HEK293 (cell line): ENCODE measurements around the gene PSAP.

Source experiments
- CTCF ChIA-PET: fragments of 350-600 bp; formaldehyde crosslinking; extraction: SDS; loops from one replicate; lab custom pipeline; 2021; ENCODE audit warnings: antibody characterized with exemption; lab: Yijun Ruan, JAX
- POLR2A ChIA-PET: fragments of 300-600 bp; formaldehyde crosslinking; extraction: SDS; loops from one replicate; lab custom pipeline; 2020; ENCODE audit warnings: antibody characterized with exemption, inconsistent platforms; lab: Yijun Ruan, JAX
- H3K27ac ChIP-seq: fragments of 200-500 bp; sonication (Bioruptor generic); 2 replicates; pipeline ENCODE4 v1.5.1; 2014; ENCODE audit warnings: low read depth, low read length, control low read depth, inconsistent platforms; ENCODE audit errors: extremely low read depth
- H3K36me3 ChIP-seq, 2 experiments: fragments of 200-500 bp in 1 of 2; sonication (Bioruptor generic) in 1 of 2; 1 replicate in 1 of 2; 2 replicates in 1 of 2; pipeline ENCODE4 v1.5.1; 2014 to 2017; ENCODE audit warnings: inconsistent platforms in 2 of 2, low read length in 2 of 2; ENCODE audit not compliant: control insufficient read depth in 2 of 2, insufficient read depth in 1 of 2
- H3K4me1 ChIP-seq: fragments of 200-500 bp; sonication (Bioruptor generic); 2 replicates; pipeline ENCODE4 v1.5.1; 2014; ENCODE audit warnings: mild to moderate bottlenecking, low read length, inconsistent platforms; ENCODE audit not compliant: control insufficient read depth, insufficient read depth
- H3K4me3 ChIP-seq: 2 replicates; pipeline ENCODE4 v1.5.1; 2011; ENCODE audit warnings: low read depth, mild to moderate bottlenecking, control low read depth, low read length, moderate library complexity
- H3K9me3 ChIP-seq: fragments of 200-500 bp; sonication (Bioruptor generic); 2 replicates; pipeline ENCODE4 v1.5.1; 2014; ENCODE audit warnings: low read depth, low read length, inconsistent platforms; ENCODE audit not compliant: control insufficient read depth, insufficient read depth
- ATF2 ChIP-seq: fragments of 450-650 bp; formaldehyde crosslinking; IDR thresholded peaks from 2 replicates; pipeline ENCODE4 v1.5.1; 2016; ENCODE audit warnings: missing biosample characterization, missing genetic modification characterization, low read depth
- HIC1 ChIP-seq: fragments of 450-650 bp; formaldehyde crosslinking; IDR thresholded peaks from 2 replicates; pipeline ENCODE4 v1.5.1; 2016; ENCODE audit warnings: missing biosample characterization, missing genetic modification characterization
- HOXA7 ChIP-seq: sonication (generic); formaldehyde crosslinking; IDR thresholded peaks from 2 replicates; pipeline ENCODE4 v1.8.1; 2022; ENCODE audit warnings: missing genetic modification reagents, borderline replicate concordance
- MZF1 ChIP-seq: fragments of 450-650 bp; formaldehyde crosslinking; IDR thresholded peaks from 2 replicates; pipeline ENCODE4 v1.5.1; 2017; ENCODE audit warnings: missing biosample characterization, missing genetic modification characterization, borderline replicate concordance
- PATZ1 ChIP-seq: fragments of 450-650 bp; formaldehyde crosslinking; IDR thresholded peaks from 2 replicates; pipeline ENCODE4 v1.5.1; 2016; ENCODE audit warnings: missing biosample characterization, missing genetic modification characterization
- SALL2 ChIP-seq: fragments of 450-650 bp; formaldehyde crosslinking; IDR thresholded peaks from 2 replicates; pipeline ENCODE4 v1.5.0; 2017; ENCODE audit warnings: missing biosample characterization, mild to moderate bottlenecking, missing genetic modification characterization, borderline replicate concordance
- WT1 ChIP-seq: fragments of 450-650 bp; formaldehyde crosslinking; IDR thresholded peaks from 2 replicates; pipeline ENCODE4 v1.5.1; 2016; ENCODE audit warnings: missing biosample characterization, missing genetic modification characterization
- ZBTB17 ChIP-seq: fragments of 450-650 bp; formaldehyde crosslinking; IDR thresholded peaks from 2 replicates; pipeline ENCODE4 v1.5.1; 2016; ENCODE audit warnings: missing biosample characterization, missing genetic modification characterization
- ZBTB6 ChIP-seq: fragments of 450-650 bp; formaldehyde crosslinking; IDR thresholded peaks from 2 replicates; pipeline ENCODE4 v1.5.1; 2017; ENCODE audit warnings: missing biosample characterization, missing genetic modification characterization
- ZFHX2 ChIP-seq: fragments of 450-650 bp; formaldehyde crosslinking; conservative IDR thresholded peaks from 2 replicates; pipeline ENCODE4 v1.5.1; 2016; ENCODE audit warnings: missing biosample characterization, missing genetic modification characterization
- ZNF132 ChIP-seq: fragments of 450-650 bp; formaldehyde crosslinking; IDR thresholded peaks from 2 replicates; pipeline ENCODE4 v1.5.1; 2017; ENCODE audit warnings: missing biosample characterization, missing genetic modification characterization, borderline replicate concordance
- ZNF133 ChIP-seq: fragments of 450-650 bp; formaldehyde crosslinking; IDR thresholded peaks from 2 replicates; pipeline ENCODE4 v1.5.1; 2016; ENCODE audit warnings: missing biosample characterization, missing genetic modification characterization
- ZNF211 ChIP-seq: fragments of 450-650 bp; formaldehyde crosslinking; IDR thresholded peaks from 2 replicates; pipeline ENCODE4 v1.5.1; 2016; ENCODE audit warnings: low read depth, missing biosample characterization, missing genetic modification characterization
- ZNF362 ChIP-seq: fragments of 450-650 bp; formaldehyde crosslinking; IDR thresholded peaks from 2 replicates; pipeline ENCODE4 v1.5.1; 2016; ENCODE audit warnings: missing biosample characterization, missing genetic modification characterization
- ZNF433 ChIP-seq: fragments of 450-650 bp; formaldehyde crosslinking; IDR thresholded peaks from 2 replicates; pipeline ENCODE4 v1.5.1; 2016; ENCODE audit warnings: missing biosample characterization, missing genetic modification characterization, low read depth
- ZNF558 ChIP-seq: fragments of 450-650 bp; formaldehyde crosslinking; IDR thresholded peaks from 2 replicates; pipeline ENCODE4 v1.5.1; 2016; ENCODE audit warnings: missing biosample characterization, missing genetic modification characterization
- ZNF600 ChIP-seq: fragments of 450-650 bp; formaldehyde crosslinking; IDR thresholded peaks from 2 replicates; pipeline ENCODE4 v1.5.1; 2016; ENCODE audit warnings: missing biosample characterization, missing genetic modification characterization
- ZNF660 ChIP-seq: fragments of 450-650 bp; IDR thresholded peaks from 2 replicates; pipeline ENCODE4 v1.5.1; 2018; ENCODE audit warnings: missing biosample characterization, mild to moderate bottlenecking, missing genetic modification characterization
- ZNF704 ChIP-seq: fragments of 450-650 bp; formaldehyde crosslinking; IDR thresholded peaks from 2 replicates; pipeline ENCODE4 v1.5.1; 2016; ENCODE audit warnings: missing biosample characterization, missing genetic modification characterization
- ZNF707 ChIP-seq: fragments of 450-650 bp; formaldehyde crosslinking; IDR thresholded peaks from 2 replicates; pipeline ENCODE4 v1.5.1; 2016; ENCODE audit warnings: missing biosample characterization, missing genetic modification characterization
- ZNF747 ChIP-seq: fragments of 450-650 bp; formaldehyde crosslinking; IDR thresholded peaks from 2 replicates; pipeline ENCODE4 v1.5.1; 2016; ENCODE audit warnings: missing biosample characterization, missing genetic modification characterization
- ZNF776 ChIP-seq: fragments of 450-650 bp; formaldehyde crosslinking; IDR thresholded peaks from 2 replicates; pipeline ENCODE4 v1.5.0; 2017; ENCODE audit warnings: missing biosample characterization, missing genetic modification characterization, borderline replicate concordance
- ZSCAN18 ChIP-seq: fragments of 450-650 bp; formaldehyde crosslinking; IDR thresholded peaks from 2 replicates; pipeline ENCODE4 v1.5.1; 2016; ENCODE audit warnings: missing biosample characterization, missing genetic modification characterization
- ZSCAN30 ChIP-seq: fragments of 450-650 bp; IDR thresholded peaks from 2 replicates; pipeline ENCODE4 v1.5.1; 2018; ENCODE audit warnings: missing biosample characterization, mild to moderate bottlenecking, missing genetic modification characterization, moderate library complexity

Gene PSAP

GRCh38 chr10:71834343-71834674, 16.7 kb downstream of the PSAP start:
- POLR2A ChIA-PET = no interaction called here
- TF ChIP-seq ZNF558 (tag by site-specific recombination) (no peak), WT1 (no peak), ZBTB6 (tag by site-specific recombination) (no peak), SALL2 (tag by site-specific recombination) (no peak), ZNF600 (tag by site-specific recombination) (no peak), ATF2 (no peak), ZNF776 (tag by site-specific recombination) (no peak), ZNF704 (tag by site-specific recombination) (no peak), HOXA7 (no peak), ZNF433 (tag by site-specific recombination) (no peak), HIC1 (tag by site-specific recombination) (no peak), ZNF211 (tag by site-specific recombination) (no peak), ZNF133 (tag by site-specific recombination) (no peak)

GRCh38 chr10:71833451-71834342, 17.4 kb downstream of the PSAP start:
- CTCF ChIA-PET = interaction anchor here (0.5 to 5.8 kb wide), 6 partner anchors 17 to 215 kb away, joined by 3 to 62 read pairs (median 4); partner anchors contain the start of gene PSAP
- peaks cover 28% of the 10 kb centered on the region for H3K4me1 ChIP-seq
- no peak for TF ChIP-seq ZNF707
- TF ChIP-seq ZBTB17 (tag by site-specific recombination) = no peak
- no peak for TF ChIP-seq ZNF362 (tag by site-specific recombination)
- no peak for TF ChIP-seq PATZ1 (tag by site-specific recombination)
- TF ChIP-seq MZF1 (tag by site-specific recombination) = no peak
- TF ChIP-seq ZNF132 = no peak
- TF ChIP-seq ZSCAN18 (tag by site-specific recombination) = no peak
- TF ChIP-seq ZSCAN30 (tag by site-specific recombination) = no peak
- no peak for TF ChIP-seq ZNF660 (tag by site-specific recombination)
- TF ChIP-seq ZFHX2 = no peak
- no peak for TF ChIP-seq ZNF747 (tag by site-specific recombination)

More at GRCh38 chr10:71834343-71834674, 16.7 kb downstream of the PSAP start:
- Histone ChIP-seq H3K4me3 (no peak overlapping the region), H3K36me3 (peaks cover 0 to 48% of the 10 kb centered on the region in 2 experiments; a peak in 2 of 3 replicates), H3K4me1 (peaks cover 29% of the 10 kb centered on the region), H3K9me3 (no peaks in the 10 kb centered on the region), H3K27ac (no peak overlapping the region)
- CTCF ChIA-PET = interaction anchor here (0.9 to 5.8 kb wide), 2 partner anchors 62 to 214 kb away, joined by 4 to 62 read pairs; no protein-coding TSS in a partner anchor

More at GRCh38 chr10:71833451-71834342, 17.4 kb downstream of the PSAP start:
- Histone ChIP-seq H3K9me3 (no peaks in the 10 kb centered on the region), H3K36me3 (peaks cover 0 to 54% of the 10 kb centered on the region in 2 experiments), H3K4me3 (no peak overlapping the region), H3K27ac (no peak overlapping the region)
- POLR2A ChIA-PET = no interaction called here
